ENCODE measurements around the gene FANCC.
"Not testable (repeated sequence)": the region's sequence is repeated elsewhere in the genome, so short reads cannot be mapped to it uniquely, and the experiment has no call there.

FANCC gene

DNA sequence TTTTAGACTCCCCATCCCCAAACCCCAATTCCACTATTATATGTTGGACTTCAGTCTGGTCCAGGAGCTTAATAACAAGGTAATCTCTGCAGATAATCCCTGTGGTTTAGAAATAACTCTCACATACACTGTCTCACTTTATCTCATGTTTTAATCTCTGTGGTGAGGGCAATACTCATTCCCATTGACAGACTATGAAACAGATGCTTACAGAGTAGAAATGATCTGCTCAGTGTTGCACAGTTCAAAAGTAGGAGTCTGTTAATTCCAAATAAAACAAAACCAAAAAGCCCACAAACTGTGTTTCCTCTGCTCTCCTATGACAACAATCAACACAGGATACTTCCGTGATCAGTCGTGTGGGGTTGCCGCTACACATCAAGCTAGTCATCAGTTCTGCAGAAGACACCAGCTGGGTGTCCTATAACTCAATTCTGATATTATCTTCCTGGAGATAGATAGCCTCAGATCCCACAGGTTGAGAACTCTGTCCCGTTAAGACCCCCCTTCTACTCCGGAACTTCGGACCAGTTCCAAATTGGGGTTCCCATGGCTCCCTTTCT is 26.3 kb upstream of the FANCC start:
- peaks cover 10% of the 10 kb centered on the region for H3K4me1 Mint-ChIP-seq
- H3K27ac Mint-ChIP-seq: no peak overlapping the region
- DNase-seq: no peak
- CTCF ChIA-PET: interaction anchor here (0.6 to 1.9 kb wide), 2 partner anchors 8 to 1119 kb away, joined by 3 to 5 read pairs; no protein-coding TSS in a partner anchor
- no peaks in the 10 kb centered on the region for H3K36me3 Mint-ChIP-seq
- H3K9me3 Mint-ChIP-seq: peaks cover 1% of the 10 kb centered on the region
- H3K4me3 Mint-ChIP-seq: no peak overlapping the region
- H3K27me3 Mint-ChIP-seq: peaks cover 16% of the 10 kb centered on the region

- H3K4me3 Mint-ChIP-seq: no peak overlapping the region
- H3K27me3 Mint-ChIP-seq: peaks cover 4% of the 10 kb centered on the region
- no peak overlapping the region for H3K27ac Mint-ChIP-seq
- CTCF ChIA-PET: no interaction called here
- no peaks in the 10 kb centered on the region for H3K36me3 Mint-ChIP-seq
- peaks cover 4% of the 10 kb centered on the region for H3K9me3 Mint-ChIP-seq
- DNase-seq: no peak
- H3K4me1 Mint-ChIP-seq: peaks cover 10% of the 10 kb centered on the region
Observed at GRCh38 chr9:95342571-95342970, 25.1 kb upstream of the FANCC start.

DNA sequence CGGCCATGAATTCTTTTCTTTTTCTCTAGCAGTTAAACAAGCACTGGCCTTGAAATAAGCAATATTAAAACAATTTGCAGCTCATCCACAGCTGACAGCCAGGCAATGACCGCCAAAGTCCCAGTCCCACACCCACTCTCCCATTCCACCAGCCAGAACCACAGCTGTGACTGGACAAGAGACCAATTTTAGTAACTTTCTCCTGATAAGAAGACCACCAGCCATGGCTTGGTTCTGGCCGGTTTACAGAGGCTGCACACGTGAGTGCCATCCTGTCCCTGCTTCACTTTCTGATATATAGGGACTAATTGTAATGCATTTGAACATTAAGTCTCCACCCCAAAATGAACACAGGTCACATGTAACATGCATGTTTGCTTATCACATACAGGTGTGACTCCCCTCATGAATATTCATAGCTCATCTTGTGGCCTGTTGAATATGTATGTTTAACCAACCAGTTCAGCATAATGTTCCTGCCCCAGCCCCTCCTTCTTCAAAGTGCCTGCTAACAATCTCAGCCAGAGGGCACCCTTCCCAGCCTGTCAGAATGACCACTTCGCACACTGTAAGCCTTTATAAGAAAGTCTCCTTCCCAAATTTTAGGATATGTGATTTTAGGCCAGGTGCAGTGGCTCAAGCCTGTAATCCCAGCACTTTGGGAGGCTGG is 23.9 kb upstream of the FANCC start:
- Mint-ChIP-seq H3K4me3 (no peak overlapping the region), H3K27me3 (no peaks in the 10 kb centered on the region), H3K4me1 (peaks cover 10% of the 10 kb centered on the region), H3K36me3 (no peaks in the 10 kb centered on the region), H3K9me3 (peaks cover 4% of the 10 kb centered on the region), H3K27ac (no peak overlapping the region)
- DNase-seq: no peak
- CTCF ChIA-PET: no interaction called here

DNA sequence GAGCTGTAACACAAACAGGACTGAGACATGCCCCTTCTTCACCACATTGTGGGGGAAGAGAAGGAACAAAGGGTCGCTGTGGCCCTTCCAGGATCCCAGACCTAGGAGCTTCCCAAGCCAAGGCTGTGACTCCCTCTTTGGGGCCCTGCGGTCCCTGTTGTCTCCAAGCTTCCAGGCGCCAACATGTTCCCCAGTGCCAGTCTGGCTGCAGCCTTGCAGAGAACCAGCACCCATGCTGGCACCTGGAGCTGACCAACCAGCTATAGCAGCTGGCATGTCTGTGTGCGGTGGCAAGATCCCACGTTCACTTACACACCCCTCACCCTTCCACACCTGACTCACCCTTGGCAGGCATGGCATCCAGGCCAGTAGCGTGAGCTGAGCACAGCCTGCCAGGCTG is 20.7 kb upstream of the FANCC start:
- CTCF ChIA-PET: no interaction called here

GRCh38 chr9:95336281-95336680 is 18.8 kb upstream of the FANCC start:
- H3K27ac Mint-ChIP-seq: no peak overlapping the region
- CTCF ChIA-PET: interaction anchor here (0.6 to 1.2 kb wide), 2 partner anchors 8 to 1280 kb away, joined by 3 to 5 read pairs; no protein-coding TSS in a partner anchor
- H3K36me3 Mint-ChIP-seq: no peaks in the 10 kb centered on the region
- H3K27me3 Mint-ChIP-seq: peaks cover 18% of the 10 kb centered on the region
- peaks cover 4% of the 10 kb centered on the region for H3K9me3 Mint-ChIP-seq
- H3K4me1 Mint-ChIP-seq: no peaks in the 10 kb centered on the region
- DNase-seq: no peak
- no peak overlapping the region for H3K4me3 Mint-ChIP-seq

More for the DNA sequence above, 20.7 kb upstream of the FANCC start:
- no peak overlapping the region for H3K27ac Mint-ChIP-seq
- H3K27me3 Mint-ChIP-seq: peaks cover 9% of the 10 kb centered on the region
- no peaks in the 10 kb centered on the region for H3K36me3 Mint-ChIP-seq
- no peak overlapping the region for H3K4me3 Mint-ChIP-seq
- peaks cover under 1% of the 10 kb centered on the region for H3K4me1 Mint-ChIP-seq
- peaks cover 4% of the 10 kb centered on the region for H3K9me3 Mint-ChIP-seq
- no peak for DNase-seq

DNA sequence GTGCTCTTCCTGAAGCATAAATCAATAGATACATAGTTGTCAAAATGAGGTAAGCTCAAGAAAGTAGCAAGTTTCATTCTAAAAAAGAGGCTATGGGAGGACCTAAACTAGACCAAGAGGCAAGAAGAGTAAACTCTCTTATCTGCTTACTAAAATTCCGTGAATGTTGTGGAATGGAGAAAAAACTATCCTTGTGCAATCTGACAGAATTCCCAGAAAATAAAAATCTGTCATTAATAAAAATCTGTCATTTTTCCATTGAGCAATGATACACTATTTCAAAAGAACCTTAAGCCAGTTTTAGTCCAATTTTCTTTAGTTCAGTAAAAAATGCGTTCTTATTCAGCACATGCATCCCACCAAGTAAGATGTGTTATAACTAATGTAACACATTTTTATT is 15.9 kb upstream of the FANCC start:
- Mint-ChIP-seq H3K27me3 (peaks cover 22% of the 10 kb centered on the region), H3K36me3 (no peaks in the 10 kb centered on the region), H3K9me3 (peaks cover 1% of the 10 kb centered on the region), H3K4me1 (no peaks in the 10 kb centered on the region), H3K4me3 (no peak overlapping the region), H3K27ac (no peak overlapping the region)
- no peak for DNase-seq
- CTCF ChIA-PET: no interaction called here

- CTCF ChIA-PET: no interaction called here
- Mint-ChIP-seq H3K36me3 (no peaks in the 10 kb centered on the region), H3K27me3 (peaks cover 22% of the 10 kb centered on the region), H3K9me3 (no peaks in the 10 kb centered on the region), H3K27ac (no peak overlapping the region), H3K4me3 (no peak overlapping the region), H3K4me1 (no peaks in the 10 kb centered on the region)
- DNase-seq: no peak
Observed at GRCh38 chr9:95332860-95333259, 15.4 kb upstream of the FANCC start.

DNA sequence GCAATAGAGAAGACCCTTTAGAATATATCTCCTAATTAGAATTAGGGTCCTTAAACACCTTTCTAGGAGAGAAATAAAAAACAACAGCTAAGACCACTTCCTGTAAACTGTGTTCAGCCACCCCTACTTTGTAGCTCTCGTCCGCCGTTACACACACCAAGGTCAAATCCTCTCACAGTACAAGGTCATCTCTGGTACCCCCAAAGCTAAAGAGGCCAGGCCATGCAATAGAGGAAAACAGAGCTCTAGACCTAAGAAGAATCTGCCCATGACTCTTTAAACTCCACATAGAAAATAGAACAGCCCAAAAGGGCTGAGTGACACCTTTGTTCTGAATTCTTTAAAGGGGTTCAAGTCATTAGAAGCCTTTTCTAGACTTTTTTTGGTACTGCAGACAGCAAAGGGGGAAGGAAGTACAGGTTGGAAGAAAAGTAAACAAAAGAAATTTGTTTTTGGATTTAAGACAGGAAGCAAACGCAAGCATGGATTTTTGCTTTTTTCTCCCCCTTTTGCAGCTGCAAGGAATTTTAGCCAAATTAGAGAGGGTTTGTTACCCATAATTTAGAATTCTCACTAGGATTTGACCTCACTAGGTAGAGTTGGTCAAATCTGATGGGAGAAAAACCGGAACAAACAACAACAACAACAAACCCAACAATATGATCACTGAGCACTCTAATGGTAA is 13.4 kb upstream of the FANCC start:
- Mint-ChIP-seq H3K27me3 (peaks cover 22% of the 10 kb centered on the region), H3K9me3 (peaks cover 7% of the 10 kb centered on the region), H3K4me1 (no peaks in the 10 kb centered on the region), H3K27ac (no peak overlapping the region), H3K4me3 (no peak overlapping the region), H3K36me3 (peaks cover 2% of the 10 kb centered on the region)
- DNase-seq: no peak
- CTCF ChIA-PET: no interaction called here

DNA sequence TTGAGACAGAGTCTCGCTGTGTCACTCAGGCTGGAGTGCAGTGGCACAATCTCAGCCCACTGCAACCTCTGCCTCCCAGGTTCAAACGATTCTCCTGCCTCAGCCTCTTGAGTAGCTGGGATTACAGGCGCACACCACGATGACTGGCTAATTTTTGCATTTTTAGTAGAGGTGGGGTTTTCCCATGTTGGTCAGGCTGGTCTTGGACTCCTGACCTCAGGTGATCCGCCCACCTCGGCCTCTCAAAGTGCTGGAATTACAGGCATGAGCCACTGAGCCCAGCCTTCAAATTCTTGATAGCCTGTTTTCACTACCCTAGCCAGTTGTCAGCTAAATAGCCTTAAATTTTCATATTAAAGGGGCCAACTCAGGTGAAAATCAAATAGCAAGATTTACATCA is 11.6 kb upstream of the FANCC start:
- DNase-seq, CTCF ChIA-PET, H3K4me1 Mint-ChIP-seq, H3K36me3 Mint-ChIP-seq, H3K27ac Mint-ChIP-seq, H3K4me3 Mint-ChIP-seq: not testable (repeated sequence)
- peaks cover 13% of the 10 kb centered on the region for H3K27me3 Mint-ChIP-seq
- H3K9me3 Mint-ChIP-seq: peaks cover 12% of the 10 kb centered on the region

DNA sequence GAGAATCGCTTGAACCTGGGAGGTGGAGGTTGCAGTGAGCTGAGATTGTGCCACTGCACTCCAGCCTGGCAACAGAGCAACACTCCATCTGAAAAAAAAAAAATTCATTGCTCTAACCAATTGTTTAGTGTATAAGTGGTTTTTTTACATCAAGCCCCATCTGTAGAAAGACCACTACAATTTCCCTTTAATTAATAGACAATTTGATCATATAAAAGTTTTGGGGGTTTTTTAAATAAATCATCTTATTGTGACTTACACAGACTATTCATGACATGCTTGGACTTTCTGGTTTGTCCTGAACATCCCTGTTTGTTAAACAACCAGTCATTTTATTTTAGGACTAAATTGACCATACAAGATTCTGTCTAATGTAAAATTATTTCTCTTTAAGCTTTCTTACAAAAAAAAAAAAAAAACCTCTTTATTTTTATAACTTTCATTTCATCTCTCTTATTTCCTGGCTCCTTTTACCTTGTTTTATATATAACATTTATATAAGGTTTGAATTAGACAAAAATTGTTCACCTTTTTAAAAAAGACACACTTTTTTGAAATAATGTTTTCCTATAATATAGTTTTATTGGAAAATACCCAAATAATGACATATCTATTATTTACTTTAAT is 9.8 kb upstream of the FANCC start:
- H3K27me3 Mint-ChIP-seq: peaks cover 20% of the 10 kb centered on the region
- H3K4me3 Mint-ChIP-seq: no peak overlapping the region
- H3K27ac Mint-ChIP-seq: no peak overlapping the region
- no peaks in the 10 kb centered on the region for H3K4me1 Mint-ChIP-seq
- CTCF ChIA-PET: no interaction called here
- H3K36me3 Mint-ChIP-seq: peaks cover 2% of the 10 kb centered on the region
- no peak for DNase-seq
- H3K9me3 Mint-ChIP-seq: peaks cover 15% of the 10 kb centered on the region

GRCh38 chr9:95325221-95325620 is 7.7 kb upstream of the FANCC start:
- Mint-ChIP-seq H3K9me3 (peaks cover 15% of the 10 kb centered on the region), H3K36me3 (peaks cover 2% of the 10 kb centered on the region), H3K4me1 (no peaks in the 10 kb centered on the region), H3K27me3 (peaks cover 13% of the 10 kb centered on the region), H3K4me3 (no peak overlapping the region), H3K27ac (no peak overlapping the region)
- CTCF ChIA-PET: no interaction called here
- DNase-seq: no peak

- DNase-seq: no peak
- Mint-ChIP-seq H3K27ac (peak overlapping the region; percentile 89), H3K36me3 (peaks cover 6% of the 10 kb centered on the region), H3K4me1 (peaks cover 32% of the 10 kb centered on the region), H3K9me3 (no peaks in the 10 kb centered on the region), H3K4me3 (peak overlapping the region; percentile 92), H3K27me3 (peaks cover 9% of the 10 kb centered on the region)
- CTCF ChIA-PET: no interaction called here
Observed at GRCh38 chr9:95317893-95318211, 343 bp upstream of the FANCC start.

DNA sequence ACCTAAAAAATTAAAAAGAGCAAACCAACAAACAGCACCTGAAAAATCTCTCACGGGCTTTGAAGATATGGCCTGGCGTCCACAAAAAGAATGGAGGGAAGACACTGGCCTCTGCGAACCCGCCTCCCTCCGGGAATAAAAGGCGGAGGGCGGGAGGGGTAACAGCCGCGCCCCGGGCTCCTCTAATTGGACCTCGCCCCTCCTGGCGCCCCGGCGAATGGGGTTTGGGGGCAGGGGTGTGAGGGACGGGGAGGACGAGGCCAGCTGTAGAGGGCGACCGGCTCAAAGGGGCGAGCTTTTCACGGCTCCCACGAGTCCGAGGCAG is 753 bp downstream of the FANCC start:
- peaks cover 36% of the 10 kb centered on the region for H3K4me1 Mint-ChIP-seq
- peak overlapping the region; percentile 92 for H3K4me3 Mint-ChIP-seq
- peaks cover 9% of the 10 kb centered on the region for H3K36me3 Mint-ChIP-seq
- H3K27ac Mint-ChIP-seq: peak overlapping the region; percentile 53
- CTCF ChIA-PET: no interaction called here
- DNase-seq: no peak
- no peaks in the 10 kb centered on the region for H3K9me3 Mint-ChIP-seq
- peaks cover 11% of the 10 kb centered on the region for H3K27me3 Mint-ChIP-seq

GRCh38 chr9:95316274-95316673 is 1.2 kb downstream of the FANCC start:
- peaks cover 11% of the 10 kb centered on the region for H3K27me3 Mint-ChIP-seq
- peaks cover 9% of the 10 kb centered on the region for H3K36me3 Mint-ChIP-seq
- H3K4me3 Mint-ChIP-seq: peak overlapping the region; percentile 92
- peaks cover 36% of the 10 kb centered on the region for H3K4me1 Mint-ChIP-seq
- peak overlapping the region; percentile 53 for H3K27ac Mint-ChIP-seq
- no peak for DNase-seq
- H3K9me3 Mint-ChIP-seq: no peaks in the 10 kb centered on the region
- CTCF ChIA-PET: no interaction called here
